B cell (primary cell): Measurements from ENCODE around the gene COL21A1.

Source experiments
- CTCF ChIP-seq: fragments of 200-600 bp; IDR thresholded peaks from one replicate; pipeline ENCODE4 v1.8.0; 2022; ENCODE audit warnings: antibody characterized with exemption, mild to moderate bottlenecking
- EZH2 ChIP-seq: IDR thresholded peaks from 2 replicates; pipeline ENCODE4 v1.6.1; 2012; ENCODE audit warnings: borderline replicate concordance, low read depth, mild to moderate bottlenecking, moderate library complexity, low read length; ENCODE audit not compliant: insufficient read depth, poor library complexity, severe bottlenecking

- TF ChIP-seq CTCF, result no peak
- no peak for TF ChIP-seq EZH2
Observed at GRCh38 chr6:56076033-56076432, 171.3 kb downstream of the COL21A1 start.
